Nucleus accumbens (tissue), 56 donors: ENCODE data around the gene RASSF4.

Source experiments
- DNase-seq, 56 donors: peaks; one replicate each; lab custom pipeline; 2025; lab: John Stamatoyannopoulos, UW

The RASSF4 gene, protein sequence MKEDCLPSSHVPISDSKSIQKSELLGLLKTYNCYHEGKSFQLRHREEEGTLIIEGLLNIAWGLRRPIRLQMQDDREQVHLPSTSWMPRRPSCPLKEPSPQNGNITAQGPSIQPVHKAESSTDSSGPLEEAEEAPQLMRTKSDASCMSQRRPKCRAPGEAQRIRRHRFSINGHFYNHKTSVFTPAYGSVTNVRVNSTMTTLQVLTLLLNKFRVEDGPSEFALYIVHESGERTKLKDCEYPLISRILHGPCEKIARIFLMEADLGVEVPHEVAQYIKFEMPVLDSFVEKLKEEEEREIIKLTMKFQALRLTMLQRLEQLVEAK

DNA sequence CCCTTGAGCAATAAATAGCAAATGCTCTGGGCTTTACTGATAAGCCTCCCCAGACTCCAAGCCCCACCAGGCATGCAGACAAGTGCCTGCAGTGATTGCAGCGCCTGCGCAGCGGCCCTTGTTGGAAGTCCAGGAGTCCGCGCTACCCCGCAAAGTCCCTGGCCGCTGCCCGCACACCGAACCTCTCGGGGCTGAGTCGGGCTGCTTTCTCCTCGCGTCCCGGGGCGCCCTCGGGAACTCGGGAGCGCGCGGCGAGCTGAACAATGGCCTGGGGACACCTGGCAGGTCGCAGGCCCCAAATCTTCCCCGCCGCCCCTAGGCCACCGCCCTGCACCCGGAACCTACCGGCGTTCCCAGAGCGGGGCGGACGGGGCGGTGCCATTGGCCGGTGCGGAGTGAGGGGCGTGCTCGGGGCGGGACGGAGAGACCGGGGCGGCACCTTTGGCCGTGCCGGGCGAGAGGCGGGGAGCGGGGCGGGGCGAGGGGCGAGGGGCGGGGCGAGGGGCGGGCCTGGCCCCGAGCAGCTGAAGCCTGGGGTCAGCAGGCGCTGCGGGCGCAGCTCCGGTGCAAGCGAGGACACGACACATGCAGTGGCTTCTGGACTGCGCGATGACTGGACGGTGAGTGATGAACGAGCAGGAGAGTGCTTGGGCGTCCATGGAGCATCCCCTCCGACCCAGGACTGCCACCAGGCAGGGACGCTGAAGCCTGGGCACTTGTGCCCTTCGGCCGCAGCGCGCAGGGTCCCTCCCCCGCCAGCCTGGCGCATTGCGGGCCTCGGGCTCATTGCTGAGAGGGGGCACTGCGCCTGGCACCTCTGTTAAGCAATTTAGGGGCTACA is at the start of gene RASSF4:
RASSF4 (plus strand) TSS at position 556 of the 841 bp plus-strand sequence. CDS start 10,401 bp downstream, outside the sequence.
- DNase-seq: peak; percentile 41 to 95 (median 88)

DNA sequence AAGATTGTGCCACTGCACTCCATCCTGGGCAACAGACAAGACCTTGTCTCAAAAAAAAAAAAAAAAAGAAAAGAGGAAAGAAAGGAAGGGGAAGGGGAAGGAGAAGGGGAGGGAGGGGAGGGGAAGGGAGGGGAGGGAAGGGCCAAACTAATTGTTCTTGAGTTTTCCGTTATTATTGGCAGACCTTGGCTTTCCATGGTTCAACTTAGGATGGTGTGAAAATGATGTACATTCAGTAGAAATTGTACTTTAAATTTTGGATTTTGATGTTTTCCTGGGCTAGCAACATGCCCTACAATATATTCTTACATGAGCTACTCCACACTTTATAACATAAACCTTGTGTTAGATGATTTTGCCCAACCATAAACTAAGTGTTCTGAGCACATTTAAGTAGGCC is 49.7 kb upstream of the RASSF4 start:
- DNase-seq: no peak

DNA sequence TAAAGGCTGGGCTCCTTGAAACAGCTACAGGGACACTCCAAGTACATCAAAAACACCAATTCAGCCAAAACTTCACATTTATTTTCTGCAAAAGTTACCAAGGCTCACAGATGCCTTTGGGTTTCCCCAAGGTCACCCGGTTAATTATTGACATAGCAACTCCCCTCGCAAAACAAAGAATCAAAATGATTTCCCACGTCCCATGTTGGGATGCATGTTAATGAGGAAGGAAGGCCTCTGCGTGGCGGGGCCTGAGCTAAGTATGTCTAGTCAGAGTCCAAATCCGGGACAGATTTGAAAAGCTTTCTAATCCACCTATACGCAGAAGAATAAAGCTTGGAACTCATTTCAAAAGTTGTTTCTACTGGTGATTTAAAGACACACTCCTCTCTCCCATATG is 49.0 kb upstream of the RASSF4 start:
- DNase-seq: no peak

DNA sequence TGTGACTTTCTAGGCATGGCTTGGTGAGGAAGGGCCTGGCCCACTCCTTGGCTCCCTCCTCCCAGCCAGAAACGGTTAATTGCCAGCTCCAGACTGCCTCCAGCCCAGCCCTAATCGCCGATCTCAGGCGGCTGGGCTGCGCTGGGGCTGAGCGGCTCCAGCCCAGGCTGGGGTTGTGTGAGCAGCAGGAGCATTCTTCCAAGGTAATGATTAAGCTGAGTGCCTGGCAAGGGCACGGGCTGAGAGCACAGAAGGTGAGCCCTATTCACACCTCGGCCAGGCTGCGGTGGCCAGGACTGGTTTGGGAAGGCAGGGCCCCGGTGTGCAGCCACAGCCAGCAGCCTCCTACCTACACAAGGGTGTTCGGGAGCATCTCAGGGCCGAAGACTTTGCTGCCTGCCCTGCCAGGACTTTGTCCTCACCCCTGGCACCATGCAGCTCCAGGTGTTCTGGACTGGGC is 48.5 kb upstream of the RASSF4 start, which contains the start of gene TMEM72:
TMEM72 (plus strand) TSS at position 257 of the 460 bp plus-strand sequence; CDS start at position 433, 176 bp downstream.
- no peak for DNase-seq

DNA sequence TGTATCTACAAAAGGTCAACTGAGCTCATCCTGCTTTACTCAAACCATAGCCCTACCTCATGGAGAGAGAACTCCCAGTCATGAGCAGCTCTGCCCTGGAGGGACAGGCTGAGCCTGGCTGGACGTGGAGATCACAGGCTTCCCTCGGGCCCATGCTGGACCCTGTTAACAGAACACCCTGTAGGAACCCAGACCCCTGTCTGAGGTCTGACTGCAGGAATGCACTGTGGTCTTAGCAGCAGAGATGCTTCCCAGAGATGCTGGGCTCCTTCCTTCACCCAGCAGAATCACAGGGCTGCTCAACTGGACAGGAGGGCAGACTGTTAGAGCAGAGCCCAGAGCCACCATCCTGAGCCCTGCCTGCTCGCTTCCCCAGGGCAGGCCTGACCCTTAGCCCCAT is 47.7 kb upstream of the RASSF4 start:
- no peak for DNase-seq

DNA sequence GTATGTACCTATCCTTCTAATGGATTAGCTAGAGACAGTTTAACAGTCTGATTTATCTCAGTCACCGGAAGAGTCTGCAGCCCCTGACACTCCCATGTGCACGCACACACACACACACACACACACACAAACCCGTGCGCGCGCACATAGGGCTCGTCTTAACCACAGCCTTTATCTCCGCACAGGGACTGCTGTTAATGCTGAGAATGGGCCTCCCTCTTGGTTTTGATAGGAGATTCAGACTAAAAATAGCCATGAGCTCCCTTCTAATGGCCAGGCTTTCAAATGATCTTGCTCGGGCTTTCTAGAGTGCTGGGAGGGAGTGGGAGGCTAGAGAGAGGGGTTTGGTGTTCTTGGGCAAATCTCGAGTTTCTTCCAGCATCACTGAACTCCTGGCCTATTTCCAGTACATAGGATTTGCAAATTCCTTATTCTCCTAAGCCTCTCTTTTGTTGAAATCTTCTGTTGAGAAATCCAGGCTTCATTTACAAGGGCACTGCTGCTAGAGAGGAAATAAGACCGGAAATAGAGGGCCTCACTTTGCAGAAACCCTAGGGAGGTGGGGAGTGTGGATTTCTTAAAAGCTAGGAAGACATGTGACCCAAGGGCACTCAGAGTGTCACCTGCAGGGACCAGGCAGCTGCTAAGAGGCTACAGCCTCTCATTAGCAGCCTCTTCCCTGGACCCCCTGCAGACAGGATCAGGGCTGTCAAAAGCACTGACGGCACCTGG is 46.1 kb upstream of the RASSF4 start:
- DNase-seq: no peak

DNA sequence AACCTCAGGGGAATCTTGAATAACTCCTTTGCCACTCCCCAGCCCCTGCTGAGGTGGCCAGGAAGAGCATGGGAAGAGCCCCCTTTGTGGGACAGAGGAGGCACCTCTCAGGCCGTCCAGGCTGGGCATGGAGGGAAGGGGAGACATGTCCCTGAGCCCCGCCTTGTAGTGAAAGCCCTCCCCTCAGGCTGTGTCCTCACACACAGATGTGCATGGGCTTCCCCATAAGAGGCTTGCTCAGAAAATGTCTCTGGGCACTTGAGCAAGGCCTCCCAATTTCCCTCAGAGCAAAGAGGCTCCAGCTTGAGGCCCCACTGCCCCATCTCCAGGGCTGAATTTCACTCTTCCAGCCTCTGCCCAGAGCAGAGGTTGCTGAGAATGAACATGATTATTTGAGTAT is 44.7 kb upstream of the RASSF4 start:
- DNase-seq: no peak

DNA sequence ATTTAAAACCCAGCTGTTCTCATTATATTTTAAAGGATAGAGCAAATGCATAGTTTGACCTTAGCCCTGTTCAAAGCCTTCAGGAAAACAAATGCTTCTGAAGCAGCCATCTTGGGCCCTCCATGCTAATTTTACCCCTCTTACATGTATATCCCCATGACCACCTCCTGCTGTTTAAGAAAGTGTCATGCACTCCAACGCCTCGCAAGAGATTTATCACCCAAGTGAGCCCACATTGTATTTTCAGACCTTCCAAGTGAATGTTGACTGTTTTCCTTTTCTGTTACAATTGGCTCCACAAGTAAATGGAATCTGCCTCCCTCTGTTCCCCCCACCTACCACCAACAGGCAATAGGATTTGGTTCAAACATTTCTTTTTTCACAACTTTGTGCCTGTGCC is 43.2 kb upstream of the RASSF4 start:
- no peak for DNase-seq

DNA sequence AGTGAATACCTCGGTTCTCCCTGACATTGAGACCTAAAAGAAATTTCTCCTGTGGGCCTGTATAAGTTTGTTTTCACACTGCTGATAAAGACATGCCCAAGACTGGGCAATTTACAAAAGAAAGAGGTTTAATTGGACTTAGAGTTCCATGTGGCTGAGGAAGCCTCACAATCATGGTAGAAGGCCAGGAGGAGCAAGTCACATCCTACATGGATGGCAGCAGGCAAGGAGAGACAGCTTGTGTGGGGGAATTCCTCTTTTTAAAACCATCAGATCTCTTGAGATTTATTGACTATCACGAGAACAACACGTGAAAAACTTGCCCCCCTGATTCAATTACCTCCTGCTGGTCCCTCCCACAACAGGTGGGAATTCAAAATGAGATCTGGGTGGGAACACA is 41.8 kb upstream of the RASSF4 start:
- no peak for DNase-seq

DNA sequence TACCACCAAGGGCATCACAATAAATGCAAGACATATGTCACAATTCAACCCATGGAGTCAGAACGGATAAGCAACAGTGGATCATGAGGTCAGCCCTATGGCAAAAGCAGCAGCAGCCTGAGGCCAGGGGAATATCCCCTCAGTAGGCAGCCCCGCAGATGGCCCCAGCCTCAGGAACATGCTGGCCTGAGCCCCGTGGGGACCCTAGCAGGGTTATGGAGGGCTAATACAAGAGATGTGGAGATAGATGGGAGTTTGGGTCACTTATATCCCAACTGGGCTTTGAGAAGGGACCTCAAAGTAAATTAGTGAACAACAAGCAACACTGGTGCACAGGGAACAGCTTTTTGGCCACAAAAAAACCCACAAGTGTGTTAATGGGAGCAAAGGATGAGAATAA is 39.4 kb upstream of the RASSF4 start:
- DNase-seq: no peak

DNA sequence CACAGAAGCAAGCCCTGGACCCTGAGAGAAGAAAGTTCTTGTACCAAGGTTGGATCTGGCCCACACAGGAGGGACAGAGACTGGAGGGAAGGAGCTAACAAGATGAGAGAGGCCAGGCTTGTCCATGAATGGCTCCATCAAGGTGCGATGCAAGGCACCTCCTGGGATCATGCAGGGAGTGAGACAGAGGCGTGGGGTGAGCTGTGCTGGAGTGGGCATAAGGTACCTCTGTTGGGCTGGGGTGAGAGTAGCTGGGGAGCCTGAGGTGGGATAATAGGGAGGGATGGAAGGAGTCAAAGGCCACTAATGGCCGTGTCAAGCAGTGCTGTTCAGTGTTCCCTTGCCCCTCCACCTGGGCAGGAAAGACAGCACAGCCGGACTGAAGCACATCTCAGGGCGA is 38.5 kb upstream of the RASSF4 start:
- no peak for DNase-seq

DNA sequence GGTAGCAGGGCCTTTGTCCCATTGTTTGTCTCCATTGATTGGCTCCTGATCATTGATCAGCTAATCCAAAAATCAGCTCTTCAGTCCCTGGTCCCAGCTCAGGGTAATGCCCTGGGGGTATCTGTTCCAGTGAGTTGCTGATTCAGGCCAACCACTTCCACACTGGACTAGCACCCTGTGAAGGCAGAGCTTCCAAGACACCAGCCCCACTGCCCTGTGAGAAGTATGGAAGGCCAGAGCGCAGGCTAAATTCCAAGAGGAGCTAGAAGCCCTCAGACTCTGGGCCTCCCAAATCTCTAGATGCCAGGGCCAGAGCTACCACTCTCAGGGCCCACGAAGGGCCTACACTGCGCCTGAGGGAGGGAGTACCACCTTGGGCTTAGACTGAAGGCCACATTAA is 38.1 kb upstream of the RASSF4 start:
- no peak for DNase-seq

DNA sequence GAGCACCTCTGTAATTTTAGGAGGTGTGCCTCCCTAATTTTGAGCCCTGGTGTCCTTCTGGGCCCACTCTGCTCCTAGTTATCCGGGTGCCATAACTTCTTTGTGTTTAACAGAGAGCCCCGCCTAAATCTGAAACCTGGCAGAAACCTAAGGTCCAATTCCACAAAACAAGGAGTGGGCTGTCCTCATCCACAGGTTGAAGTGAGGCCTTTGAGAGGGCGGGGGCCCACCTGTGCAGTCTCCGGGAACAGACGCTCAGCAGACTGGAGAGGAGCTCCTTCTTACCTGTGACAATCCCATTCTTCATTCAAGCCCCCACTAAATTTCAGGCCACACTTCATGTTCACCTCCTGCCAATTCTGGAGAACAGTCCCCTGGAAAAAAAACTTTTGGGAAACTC is 37.6 kb upstream of the RASSF4 start:
- DNase-seq: no peak

DNA sequence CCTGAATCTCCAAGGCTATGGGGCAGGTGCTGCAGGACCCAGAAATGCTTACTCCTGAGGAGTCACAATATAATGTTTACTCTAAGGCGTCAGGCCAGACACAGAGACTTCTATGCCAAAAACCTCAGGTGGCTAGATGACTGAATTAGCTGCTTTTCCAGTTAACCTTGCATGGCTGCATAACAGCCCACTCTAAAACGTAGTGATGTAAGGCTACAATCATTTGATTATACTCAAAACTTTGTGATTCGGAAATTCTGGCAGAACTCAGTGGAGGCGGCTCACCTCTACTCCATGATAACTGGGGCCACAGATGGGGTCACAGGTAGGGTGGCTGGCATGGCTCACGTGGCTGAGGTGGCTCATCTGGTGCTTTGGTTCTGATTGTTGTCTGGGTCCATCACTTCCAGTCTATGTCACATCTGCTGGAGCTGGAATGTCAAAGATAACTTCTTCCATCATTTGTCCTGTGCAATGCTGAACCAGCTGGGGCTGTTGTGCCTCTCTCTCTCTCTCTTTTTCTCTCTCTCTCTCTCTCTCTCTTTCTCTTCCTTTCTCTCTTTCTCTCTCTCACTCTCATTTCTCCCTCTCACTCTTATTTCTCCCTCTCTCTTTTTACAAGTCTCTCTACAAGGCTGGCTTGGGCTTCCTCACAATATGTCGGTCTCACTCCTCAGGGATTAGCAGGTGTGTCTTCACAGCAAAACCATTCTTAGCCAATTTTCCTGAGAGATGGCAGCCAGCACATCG is 36.6 kb upstream of the RASSF4 start:
- DNase-seq: no peak

DNA sequence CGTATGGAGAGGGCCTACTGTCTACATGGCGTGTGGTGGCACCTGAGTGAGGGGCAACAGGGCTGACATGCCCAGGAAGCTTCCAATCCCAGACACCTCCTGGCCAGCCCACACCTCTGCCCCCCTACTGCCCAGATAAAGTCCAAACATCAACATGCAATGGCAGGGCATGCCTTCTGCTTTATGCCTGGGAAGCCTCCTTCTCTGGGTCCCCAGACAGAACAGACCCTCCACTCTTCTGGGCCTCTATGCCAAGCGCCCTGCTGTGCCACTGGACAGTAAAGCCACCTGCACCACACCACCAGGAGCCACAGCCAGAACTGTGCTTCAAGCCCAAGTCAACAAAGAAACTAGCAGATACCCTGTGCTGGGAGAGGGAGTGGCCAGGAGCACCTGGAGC is 36.0 kb upstream of the RASSF4 start:
- no peak for DNase-seq

DNA sequence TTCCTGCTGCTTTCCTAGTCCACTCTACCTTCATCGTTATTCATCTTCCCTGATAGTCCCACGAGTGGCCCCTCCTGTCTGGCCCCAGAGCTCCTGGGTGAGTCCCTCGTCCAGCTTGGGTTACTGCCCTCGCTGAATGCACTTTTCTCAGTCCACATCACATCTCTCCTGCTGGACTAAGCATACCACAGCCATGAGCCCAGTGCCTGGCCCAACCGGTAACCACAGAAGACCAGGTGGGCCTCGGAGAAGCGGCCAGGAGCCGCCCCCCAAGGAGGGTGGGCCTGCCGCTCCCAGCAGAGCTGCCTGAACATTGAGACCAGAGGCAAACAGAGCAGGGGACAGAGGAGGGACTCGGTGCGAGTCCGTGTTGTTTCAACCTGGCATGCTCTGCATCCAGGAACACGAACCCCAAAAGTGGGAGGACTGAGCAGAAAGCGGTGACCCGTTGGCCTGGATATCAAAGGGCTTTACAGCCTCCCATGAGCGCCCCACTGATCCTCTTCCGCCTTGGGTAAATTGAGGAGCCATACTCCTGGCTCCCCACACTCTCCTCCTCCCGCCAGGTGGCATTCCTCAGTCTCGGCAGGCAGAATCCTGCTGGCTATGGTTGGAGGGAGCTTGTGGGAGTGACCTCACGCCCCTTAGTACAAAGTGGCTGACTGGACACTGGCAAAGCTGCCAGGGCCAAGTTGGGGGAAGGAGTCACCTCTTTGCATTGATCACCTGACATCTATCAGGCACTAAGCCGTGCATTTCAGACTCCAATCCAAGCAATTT is 35.2 kb upstream of the RASSF4 start:
- no peak for DNase-seq

DNA sequence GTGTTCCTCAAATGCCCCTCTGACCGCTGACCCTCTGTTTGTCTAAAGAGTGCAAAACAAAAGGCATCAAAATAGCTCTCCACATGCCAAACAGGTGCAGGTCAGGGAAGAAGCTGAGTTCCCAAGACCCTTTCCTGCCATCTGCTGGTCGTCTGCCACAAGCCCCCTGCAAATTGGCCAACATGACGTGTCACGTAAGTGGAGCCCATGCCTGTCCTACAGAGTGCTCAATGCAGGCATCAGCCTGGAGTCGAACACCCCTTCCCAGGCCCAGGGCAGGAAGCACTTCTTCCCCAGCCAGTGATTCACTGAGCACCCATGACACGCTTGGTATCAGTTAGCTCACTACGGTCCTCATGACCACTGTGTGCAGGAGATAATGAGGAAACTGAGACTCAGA is 34.4 kb upstream of the RASSF4 start:
- DNase-seq: peak in 1 of 56 donors; percentile 19

DNA sequence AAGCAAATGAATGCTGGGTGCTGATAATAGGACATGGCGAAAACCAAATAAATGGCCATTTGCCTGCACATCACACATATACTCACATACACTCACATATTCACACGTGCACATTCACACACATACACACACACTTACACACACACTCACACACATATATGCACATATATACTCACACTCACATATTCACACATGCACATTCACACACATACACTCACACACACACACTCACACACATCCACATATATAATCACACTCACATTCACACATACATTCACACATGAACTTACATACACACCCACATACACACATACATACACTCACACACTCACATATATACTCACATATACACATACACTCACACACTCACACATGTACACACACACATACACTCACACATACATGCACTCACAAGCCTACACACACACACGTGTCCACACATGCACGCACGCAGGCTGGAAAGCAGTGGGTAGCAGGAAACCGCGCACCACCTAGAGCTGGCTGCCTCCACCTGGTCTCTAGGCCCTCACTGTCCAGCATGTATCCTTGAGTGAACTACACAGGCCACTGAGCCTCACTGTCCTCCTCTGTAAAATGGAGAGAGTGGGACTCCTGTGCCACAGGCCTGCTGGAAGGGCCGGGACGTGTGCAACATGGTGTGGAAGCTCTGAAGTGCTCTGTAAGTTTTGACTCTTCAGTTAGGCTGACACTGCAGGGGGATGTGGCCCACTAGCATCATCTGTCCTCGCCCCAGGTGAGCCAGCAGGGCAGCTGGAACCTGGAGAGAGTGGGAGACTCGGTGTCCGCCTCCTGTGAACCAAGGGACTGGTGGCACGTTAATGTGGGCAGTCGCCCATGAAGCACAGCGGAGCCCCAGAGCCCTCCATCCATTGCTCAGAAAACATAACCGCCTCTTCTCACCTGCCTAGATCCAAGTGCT is 33.5 kb upstream of the RASSF4 start:
- no peak for DNase-seq
